ENCODE results near the gene GFRAL. TPM values are rescaled to one million over a fixed set of nuclear protein-coding genes. Genes with fewer than 3 reads are reported as not detected.
"Not testable (repeated sequence)": the region's sequence is repeated elsewhere in the genome, so short reads cannot be mapped to it uniquely, and the experiment has no call there.

GFRAL gene
- total RNA-seq, 1 donor from 2014 or later = not detected

DNA sequence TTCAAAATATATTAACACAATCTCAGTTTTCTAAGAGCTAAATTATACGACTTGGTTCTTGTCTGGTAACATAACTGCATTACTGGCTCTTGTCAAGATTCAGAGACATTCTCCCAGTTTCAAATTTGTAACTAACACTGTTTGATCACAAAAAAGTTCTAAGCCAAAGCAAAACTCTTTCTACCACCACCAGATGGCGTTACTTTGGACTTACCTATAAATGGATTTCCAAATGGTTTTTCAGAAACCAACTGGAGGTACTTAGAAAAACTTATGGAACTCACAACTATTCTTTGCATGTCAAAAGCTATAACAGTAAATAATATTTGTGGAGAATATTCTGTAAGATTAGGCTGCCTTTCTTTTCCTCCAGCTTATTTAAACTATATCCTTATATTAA is 34.2 kb upstream of the GFRAL start:
- no peak overlapping the region for H3K4me3 ChIP-seq
- no peak overlapping the region for H3K4me3 Mint-ChIP-seq
- no peaks in the 10 kb centered on the region for H3K36me3 ChIP-seq
- no peaks in the 10 kb centered on the region for H3K9me3 ChIP-seq (ENCODE audit: low read depth)
- no peaks in the 10 kb centered on the region for H3K4me1 ChIP-seq
- H4K20me1 ChIP-seq (ENCODE audit: low read depth) = no peaks in the 10 kb centered on the region
- H3K4me1 Mint-ChIP-seq = no peaks in the 10 kb centered on the region
- H3F3A ChIP-seq (ENCODE audit: low read depth) = no peaks in the 10 kb centered on the region
- DNase-seq (ENCODE audit: low spot score) = peak; percentile 36
- no peak overlapping the region for H3K27ac Mint-ChIP-seq
- no peaks in the 10 kb centered on the region for H3K79me2 ChIP-seq (ENCODE audit: low read depth)
- no peak overlapping the region for H2AFZ ChIP-seq (replicated peaks)
- H3K27me3 ChIP-seq = no peaks in the 10 kb centered on the region
- no peak for TF ChIP-seq EZH2 (IDR thresholded peaks at IDR 0.05)
- TF ChIP-seq, protein P1, sequence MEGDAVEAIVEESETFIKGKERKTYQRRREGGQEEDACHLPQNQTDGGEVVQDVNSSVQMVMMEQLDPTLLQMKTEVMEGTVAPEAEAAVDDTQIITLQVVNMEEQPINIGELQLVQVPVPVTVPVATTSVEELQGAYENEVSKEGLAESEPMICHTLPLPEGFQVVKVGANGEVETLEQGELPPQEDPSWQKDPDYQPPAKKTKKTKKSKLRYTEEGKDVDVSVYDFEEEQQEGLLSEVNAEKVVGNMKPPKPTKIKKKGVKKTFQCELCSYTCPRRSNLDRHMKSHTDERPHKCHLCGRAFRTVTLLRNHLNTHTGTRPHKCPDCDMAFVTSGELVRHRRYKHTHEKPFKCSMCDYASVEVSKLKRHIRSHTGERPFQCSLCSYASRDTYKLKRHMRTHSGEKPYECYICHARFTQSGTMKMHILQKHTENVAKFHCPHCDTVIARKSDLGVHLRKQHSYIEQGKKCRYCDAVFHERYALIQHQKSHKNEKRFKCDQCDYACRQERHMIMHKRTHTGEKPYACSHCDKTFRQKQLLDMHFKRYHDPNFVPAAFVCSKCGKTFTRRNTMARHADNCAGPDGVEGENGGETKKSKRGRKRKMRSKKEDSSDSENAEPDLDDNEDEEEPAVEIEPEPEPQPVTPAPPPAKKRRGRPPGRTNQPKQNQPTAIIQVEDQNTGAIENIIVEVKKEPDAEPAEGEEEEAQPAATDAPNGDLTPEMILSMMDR (IDR thresholded peaks at IDR 0.05) = peak; percentile 63
- TF ChIP-seq EZH2phosphoT487 (IDR thresholded peaks at IDR 0.05) = no peak
- H3K36me3 Mint-ChIP-seq = no peaks in the 10 kb centered on the region
- no peak overlapping the region for H3K4me2 ChIP-seq
- H3K27me3 Mint-ChIP-seq (ENCODE audit: insufficient read depth, low read depth) = no peaks in the 10 kb centered on the region
- H3K9ac ChIP-seq = no peak overlapping the region
- H3K9me3 Mint-ChIP-seq = peaks cover 2% of the 10 kb centered on the region
- no peak overlapping the region for H3K27ac ChIP-seq

DNA sequence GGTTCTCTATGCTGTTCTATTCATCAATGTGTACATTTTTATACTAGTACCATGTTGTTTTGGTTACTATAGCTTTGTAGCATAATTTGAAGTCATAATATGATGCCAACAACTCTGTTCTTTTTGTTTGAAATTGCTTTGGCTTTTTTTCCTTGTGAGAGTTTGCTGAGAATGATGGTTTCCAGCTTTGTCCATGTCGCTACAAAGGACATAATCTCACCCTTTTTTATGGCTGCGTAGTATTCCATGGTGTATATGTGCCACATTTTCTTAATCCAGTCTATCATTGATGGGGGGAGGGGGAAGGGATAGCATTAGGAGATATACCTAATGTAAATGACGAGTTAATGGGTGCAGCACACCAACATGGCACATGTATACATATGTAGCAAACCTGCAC is 30.1 kb upstream of the GFRAL start:
- H3K27ac ChIP-seq; H2AFZ ChIP-seq (replicated peaks); H3K4me2 ChIP-seq; H3K36me3 Mint-ChIP-seq; H3K4me1 ChIP-seq; H3K4me3 ChIP-seq; H4K20me1 ChIP-seq (ENCODE audit: low read depth); H3K9me3 ChIP-seq (ENCODE audit: low read depth); H3K4me1 Mint-ChIP-seq; H3K27me3 Mint-ChIP-seq (ENCODE audit: insufficient read depth, low read depth); H3K4me3 Mint-ChIP-seq; H3K27ac Mint-ChIP-seq; H3K79me2 ChIP-seq (ENCODE audit: low read depth); H3K27me3 ChIP-seq; DNase-seq (ENCODE audit: low spot score); H3K9me3 Mint-ChIP-seq; H3F3A ChIP-seq (ENCODE audit: low read depth); H3K9ac ChIP-seq; H3K36me3 ChIP-seq: not testable (repeated sequence)

DNA sequence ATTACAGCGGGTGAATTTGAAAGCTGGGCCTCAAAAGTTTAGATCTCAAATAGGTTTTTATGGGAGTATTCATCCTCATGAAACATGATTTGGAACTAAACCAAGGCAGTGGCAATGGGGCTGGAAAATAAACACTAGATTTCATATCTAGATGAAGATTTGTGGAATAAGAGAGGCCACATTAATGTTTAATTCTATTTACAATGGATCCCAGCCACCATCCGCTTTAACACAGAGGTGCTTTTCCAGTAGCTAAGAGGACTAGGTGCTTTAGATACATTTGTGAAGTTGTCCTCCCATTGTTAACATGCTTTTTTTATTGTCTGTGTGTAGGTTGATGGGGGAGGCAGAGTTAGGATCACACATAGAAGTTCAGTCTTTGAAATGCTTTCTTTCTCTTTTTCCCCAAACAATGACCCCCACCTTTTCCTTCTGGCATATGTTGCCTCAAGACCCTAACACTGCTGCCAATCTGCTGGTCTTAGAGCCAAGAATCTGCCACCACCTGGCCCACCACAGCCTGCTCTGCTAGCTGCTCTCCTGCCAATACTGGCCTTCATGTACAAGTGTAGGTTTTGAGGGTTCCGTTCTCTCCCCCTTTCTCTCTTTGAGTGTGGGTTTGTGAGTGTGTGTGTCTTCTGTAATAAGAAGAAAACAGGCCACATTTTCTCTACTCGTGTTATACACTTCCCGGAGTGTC is 27.8 kb upstream of the GFRAL start:
- no peaks in the 10 kb centered on the region for H4K20me1 ChIP-seq (ENCODE audit: low read depth)
- no peak overlapping the region for H3K4me2 ChIP-seq
- H2AFZ ChIP-seq (replicated peaks) = peak overlapping the region; percentile 54
- H3K27me3 ChIP-seq = no peaks in the 10 kb centered on the region
- no peak overlapping the region for H3K9ac ChIP-seq
- H3K36me3 ChIP-seq = no peaks in the 10 kb centered on the region
- H3K4me3 ChIP-seq = no peak overlapping the region
- Mint-ChIP-seq H3K27me3 (ENCODE audit: insufficient read depth, low read depth) (no peaks in the 10 kb centered on the region), H3K9me3 (peaks cover 2% of the 10 kb centered on the region), H3K27ac (no peak overlapping the region), H3K36me3 (no peaks in the 10 kb centered on the region), H3K4me1 (no peaks in the 10 kb centered on the region), H3K4me3 (no peak overlapping the region)
- H3K79me2 ChIP-seq (ENCODE audit: low read depth) = no peaks in the 10 kb centered on the region
- TF ChIP-seq, protein P1 (IDR thresholded peaks at IDR 0.05) = no peak
- TF ChIP-seq EZH2 (IDR thresholded peaks at IDR 0.05) (no peak), EZH2phosphoT487 (IDR thresholded peaks at IDR 0.05) (no peak)
- DNase-seq (ENCODE audit: low spot score) = no peak
- no peak overlapping the region for H3K27ac ChIP-seq
- H3K9me3 ChIP-seq (ENCODE audit: low read depth) = no peaks in the 10 kb centered on the region
- H3K4me1 ChIP-seq = no peaks in the 10 kb centered on the region
- H3F3A ChIP-seq (ENCODE audit: low read depth) = no peaks in the 10 kb centered on the region

DNA sequence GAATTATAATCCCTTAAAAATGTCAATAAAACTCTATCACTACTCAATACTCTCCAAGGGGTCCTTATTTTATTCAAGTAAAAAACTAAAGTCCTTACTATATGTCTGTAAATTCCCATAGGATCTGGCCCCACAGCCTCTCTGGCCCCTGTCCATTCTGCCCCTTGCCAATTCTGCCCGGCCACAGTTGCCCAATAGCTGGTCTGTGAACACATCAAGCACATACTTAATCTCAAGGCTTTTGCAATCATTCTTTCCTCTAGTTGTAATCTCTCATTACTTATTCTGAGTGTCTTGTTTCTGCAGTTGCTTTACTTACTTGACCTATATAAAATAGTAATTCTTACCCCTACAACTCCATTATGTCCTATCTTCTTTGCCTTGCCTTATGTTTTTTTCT is 22.5 kb upstream of the GFRAL start:
- no peak overlapping the region for H3K4me3 ChIP-seq
- H3K27me3 ChIP-seq = no peaks in the 10 kb centered on the region
- no peaks in the 10 kb centered on the region for H3K79me2 ChIP-seq (ENCODE audit: low read depth)
- no peak overlapping the region for H3K27ac ChIP-seq
- H3K4me3 Mint-ChIP-seq = no peak overlapping the region
- no peaks in the 10 kb centered on the region for H3K36me3 Mint-ChIP-seq
- no peak overlapping the region for H3K9ac ChIP-seq
- TF ChIP-seq EZH2 (IDR thresholded peaks at IDR 0.05) (no peak), EZH2phosphoT487 (IDR thresholded peaks at IDR 0.05) (no peak)
- no peaks in the 10 kb centered on the region for H3K9me3 ChIP-seq (ENCODE audit: low read depth)
- H3K4me1 Mint-ChIP-seq = no peaks in the 10 kb centered on the region
- H3K27me3 Mint-ChIP-seq (ENCODE audit: insufficient read depth, low read depth) = no peaks in the 10 kb centered on the region
- no peaks in the 10 kb centered on the region for H3K36me3 ChIP-seq
- no peak overlapping the region for H3K27ac Mint-ChIP-seq
- H2AFZ ChIP-seq (replicated peaks) = no peak overlapping the region
- H4K20me1 ChIP-seq (ENCODE audit: low read depth) = no peaks in the 10 kb centered on the region
- H3K9me3 Mint-ChIP-seq = no peaks in the 10 kb centered on the region
- no peak overlapping the region for H3K4me2 ChIP-seq
- DNase-seq (ENCODE audit: low spot score) = no peak
- H3F3A ChIP-seq (ENCODE audit: low read depth) = no peaks in the 10 kb centered on the region
- no peaks in the 10 kb centered on the region for H3K4me1 ChIP-seq
